Measurements from ENCODE around the gene PTAR1.

The PTAR1 gene

GRCh38 chr9:69750085-69750484 is 9.7 kb downstream of the PTAR1 start:
- DNase-seq (ENCODE audit: low read depth, low spot score), result no peak

- DNase-seq (ENCODE audit: low read depth, low spot score), result no peak
These were observed 11.5 kb downstream of the PTAR1 start for GRCh38 chr9:69748304-69748703.

DNA sequence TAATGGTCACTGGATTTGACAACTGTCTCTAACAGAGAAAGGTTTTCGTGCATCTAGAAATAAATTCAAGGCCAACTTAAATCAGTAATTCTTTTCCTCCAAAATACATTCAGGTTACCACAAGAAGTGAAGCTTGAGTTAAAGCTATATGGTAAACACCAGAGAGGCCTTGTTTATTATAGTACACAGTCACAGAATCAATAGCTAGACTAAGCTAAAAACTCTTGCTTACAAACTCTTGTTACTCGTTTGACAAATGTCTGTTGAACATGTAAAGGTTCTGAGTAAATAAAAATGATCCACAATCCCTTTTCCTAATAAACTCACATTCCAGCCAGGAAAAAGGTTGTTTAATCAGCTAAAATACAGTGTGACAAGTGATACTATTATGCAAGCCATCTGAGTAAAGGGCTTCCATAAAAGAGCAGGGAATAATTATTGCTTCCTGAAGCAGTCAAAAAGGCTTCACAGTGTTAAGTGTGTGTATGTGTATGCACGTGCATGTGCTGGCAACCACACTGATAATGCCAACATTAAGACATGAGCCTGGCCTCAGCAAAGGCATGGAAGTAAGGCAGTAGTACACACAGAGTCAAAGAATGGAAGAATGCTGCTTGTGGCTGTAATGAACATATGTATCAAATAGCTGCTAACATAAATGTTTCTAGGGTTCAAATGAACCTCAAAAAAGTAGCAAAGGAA is 12.8 kb downstream of the PTAR1 start:
- no peak for DNase-seq (ENCODE audit: low read depth, low spot score)

- no peak for DNase-seq (ENCODE audit: low read depth, low spot score)
These were observed 13.9 kb downstream of the PTAR1 start for GRCh38 chr9:69745716-69746437.

- DNase-seq (ENCODE audit: low read depth, low spot score), result no peak
These were observed 15.0 kb downstream of the PTAR1 start for GRCh38 chr9:69744688-69745380.

DNA sequence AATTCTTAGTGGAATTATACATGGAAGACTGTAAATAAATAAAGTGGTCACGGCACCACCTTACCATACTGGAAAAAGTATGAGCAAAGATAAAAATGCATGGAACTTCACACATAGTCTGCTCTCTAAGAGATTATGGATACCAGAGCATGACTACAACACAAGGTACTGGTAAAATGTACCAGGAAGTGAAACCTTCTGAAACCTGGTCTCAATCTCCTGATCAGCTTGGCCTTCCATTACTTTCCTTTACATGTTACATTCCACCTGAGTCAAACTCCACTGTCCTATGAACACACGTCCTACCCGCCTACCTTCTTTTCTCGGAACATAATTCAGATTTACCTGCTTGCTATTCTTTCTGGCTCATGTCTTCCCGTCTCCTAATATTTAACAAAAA is 15.9 kb downstream of the PTAR1 start:
- DNase-seq (ENCODE audit: low read depth, low spot score), result no peak

DNA sequence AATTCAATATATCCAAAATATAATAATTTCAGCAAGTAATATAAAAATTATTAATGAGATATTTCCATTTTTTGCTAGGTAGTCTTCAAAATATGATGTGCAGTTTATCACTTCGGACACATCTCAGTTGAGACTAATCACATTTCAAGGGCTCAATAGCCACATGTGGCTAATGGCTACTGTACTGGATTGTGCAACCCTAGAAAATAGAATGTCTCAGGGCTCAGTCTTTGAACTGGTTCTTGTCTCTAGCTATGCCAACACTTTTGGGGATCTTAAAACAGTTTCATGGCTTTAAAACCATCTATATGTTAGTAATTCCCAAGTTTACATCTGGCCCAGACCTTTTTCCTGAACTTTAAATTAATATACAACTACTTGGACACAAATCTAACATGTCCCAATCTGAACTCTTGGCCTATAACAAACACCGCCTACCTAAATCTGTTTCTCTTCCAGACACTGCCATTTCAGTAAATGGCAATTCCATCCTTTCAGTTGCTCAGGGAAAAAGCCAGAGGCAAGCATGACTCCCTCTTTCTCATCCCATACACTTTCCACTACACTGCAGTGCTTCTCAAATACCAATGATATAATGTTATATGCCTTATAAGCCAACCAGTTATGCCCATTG is 18.8 kb downstream of the PTAR1 start:
- no peak for DNase-seq (ENCODE audit: low read depth, low spot score)

DNA sequence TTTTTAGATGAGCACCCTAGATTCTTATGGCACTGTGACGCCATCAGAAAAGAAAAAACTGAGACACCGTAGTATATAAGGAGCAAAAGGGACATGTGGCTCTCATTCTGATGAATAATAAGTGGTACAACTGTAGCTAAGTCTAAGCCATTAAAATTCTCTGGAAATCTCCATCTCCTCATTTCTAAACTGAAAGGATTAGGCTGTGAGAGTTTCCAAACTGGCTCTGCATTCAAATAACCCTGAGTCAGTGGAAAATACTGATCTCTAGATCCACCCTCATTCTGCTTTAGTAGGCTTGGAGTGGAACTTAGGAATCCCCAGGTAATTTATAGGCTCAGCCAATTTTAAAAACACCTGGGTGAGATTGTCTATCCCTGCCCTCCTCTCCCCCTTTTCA is 28.5 kb downstream of the PTAR1 start:
- DNase-seq (ENCODE audit: low read depth, low spot score), result no peak

DNA sequence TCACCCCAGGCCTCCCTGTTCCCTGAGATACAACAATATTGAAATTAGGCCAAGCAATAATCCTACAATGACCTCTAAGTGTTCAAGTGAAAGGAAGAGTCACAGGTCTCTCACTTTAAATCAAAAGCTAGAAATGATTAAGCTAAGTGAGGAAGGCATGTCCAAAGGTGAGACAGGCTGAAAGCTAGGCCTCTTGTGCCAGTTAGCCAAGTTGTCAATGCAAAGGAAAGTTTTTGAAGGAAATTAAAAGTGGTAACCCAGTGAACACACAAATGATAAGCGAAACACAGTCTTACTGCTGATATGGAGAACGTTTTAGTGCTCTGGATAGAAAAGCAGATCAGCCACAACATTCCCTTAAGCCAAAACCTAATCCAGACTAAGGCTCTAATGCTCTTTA is 39.8 kb downstream of the PTAR1 start:
- no peak for DNase-seq (ENCODE audit: low read depth, low spot score)

GRCh38 chr9:69719367-69719766 is 40.4 kb downstream of the PTAR1 start:
- DNase-seq (ENCODE audit: low read depth, low spot score), result no peak

- no peak for DNase-seq (ENCODE audit: low read depth, low spot score)
These were observed 41.6 kb downstream of the PTAR1 start for GRCh38 chr9:69718218-69718617.

DNA sequence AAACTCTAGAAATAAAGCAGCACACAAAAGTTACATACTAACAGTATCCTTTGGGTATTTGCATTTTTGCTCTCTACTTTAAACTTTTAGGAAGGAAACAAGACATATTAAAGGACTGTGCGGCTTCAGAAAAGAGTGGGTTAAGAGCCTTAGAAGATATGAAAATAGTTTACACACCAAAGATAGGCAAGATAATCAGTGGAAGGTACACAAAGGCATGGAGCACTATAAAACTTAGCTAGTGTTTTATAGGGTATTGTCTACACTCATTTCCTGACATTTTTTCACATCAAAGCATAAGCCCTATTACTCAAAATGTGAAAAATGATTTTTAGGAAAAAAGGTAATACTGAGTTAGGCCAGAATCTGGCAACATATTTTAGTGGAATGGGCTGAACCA is 44.0 kb downstream of the PTAR1 start:
- no peak for DNase-seq (ENCODE audit: low read depth, low spot score)

GRCh38 chr9:69715096-69715495 is 44.7 kb downstream of the PTAR1 start:
- DNase-seq (ENCODE audit: low read depth, low spot score), result no peak

DNA sequence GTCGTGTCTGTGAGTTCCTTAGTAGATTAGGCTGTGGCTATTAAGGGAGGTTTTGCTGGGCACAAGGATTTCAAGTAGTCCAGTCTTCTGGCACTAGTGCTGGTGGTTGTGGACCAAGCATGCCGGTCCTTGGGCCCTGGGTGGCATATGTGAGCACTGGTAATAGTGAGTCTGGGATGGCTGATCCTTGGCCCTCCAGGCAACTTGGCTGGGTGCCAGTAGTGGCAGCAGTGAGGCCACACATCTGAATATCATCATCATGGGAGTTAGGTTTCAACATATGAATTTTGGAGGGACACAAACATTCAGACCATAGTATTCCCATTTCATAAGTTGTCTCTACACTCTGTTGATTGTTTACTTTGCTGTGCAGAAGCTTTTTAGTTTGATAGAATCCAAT is 62.3 kb downstream of the PTAR1 start:
- no peak for DNase-seq (ENCODE audit: low read depth, low spot score)

DNA sequence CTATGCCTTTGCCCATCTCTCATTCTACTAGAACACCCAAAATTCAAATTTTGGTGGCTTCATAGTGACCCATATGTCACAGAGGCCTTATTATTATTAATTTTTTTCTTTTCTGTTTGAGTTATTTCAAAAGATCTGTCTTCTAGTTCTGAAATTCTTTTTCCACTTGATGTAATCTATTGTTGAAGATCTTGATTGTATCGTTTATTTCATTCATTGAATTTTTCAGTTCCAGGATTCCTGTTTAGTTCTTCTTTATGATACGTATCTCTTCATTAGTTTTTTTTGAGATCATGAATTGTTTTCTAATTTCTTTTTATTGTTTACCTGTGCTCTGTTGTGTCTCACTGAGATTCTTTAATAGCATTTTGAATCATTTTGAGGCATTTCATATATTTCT is 63.0 kb downstream of the PTAR1 start:
- DNase-seq (ENCODE audit: low read depth, low spot score), result no peak

- DNase-seq (ENCODE audit: low read depth, low spot score), result no peak
These were observed 69.7 kb downstream of the PTAR1 start for GRCh38 chr9:69689991-69690538.

DNA sequence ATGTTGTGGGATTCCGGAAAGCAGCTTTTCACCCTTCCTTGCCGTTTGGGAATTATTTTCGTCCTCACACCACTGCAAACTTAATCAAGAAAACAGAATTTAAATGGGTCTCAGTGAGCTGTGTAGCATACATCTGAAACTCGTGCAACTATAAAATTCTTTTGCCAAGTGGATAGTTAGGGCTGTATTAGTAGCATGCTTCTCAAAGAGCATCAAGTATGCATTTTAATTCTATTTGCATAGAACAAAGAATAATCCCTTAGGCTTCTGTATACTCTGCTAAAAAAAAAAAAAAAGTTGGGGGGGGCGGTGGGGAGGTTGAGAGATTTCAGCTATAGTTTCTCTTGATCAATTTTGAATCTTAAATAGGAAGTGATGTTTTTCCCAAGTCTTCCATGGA is 75.9 kb downstream of the PTAR1 start:
- no peak for DNase-seq (ENCODE audit: low read depth, low spot score)

- no peak for DNase-seq (ENCODE audit: low read depth, low spot score)
These were observed 80.8 kb downstream of the PTAR1 start for GRCh38 chr9:69678843-69679538.

GRCh38 chr9:69677931-69678330 is 81.9 kb downstream of the PTAR1 start:
- DNase-seq (ENCODE audit: low read depth, low spot score), result no peak

DNA sequence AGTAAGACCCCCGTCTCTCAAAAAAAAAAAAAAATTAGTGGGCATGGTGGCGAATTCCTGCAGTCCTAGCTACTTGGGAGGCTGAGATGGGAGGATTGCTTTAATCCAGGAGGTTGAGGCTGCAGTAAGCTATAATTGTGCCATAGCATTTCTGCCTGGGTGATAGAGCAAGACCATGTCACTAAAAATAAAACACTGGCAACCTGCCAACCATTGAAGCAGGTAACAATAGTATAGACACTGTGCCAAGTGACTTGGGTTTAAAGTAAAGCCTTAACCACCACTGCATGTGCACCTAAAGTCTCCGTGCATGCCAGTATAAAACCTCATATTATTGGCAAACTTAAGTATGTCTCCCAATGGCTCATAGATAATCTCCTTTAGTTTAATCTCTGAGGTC is 84.2 kb downstream of the PTAR1 start:
- no peak for DNase-seq (ENCODE audit: low read depth, low spot score)

GRCh38 chr9:69674716-69675438 is 84.9 kb downstream of the PTAR1 start:
- DNase-seq (ENCODE audit: low read depth, low spot score), result no peak
